Activated B cell treated with CpG ODN at 0.5 μM for 24 hours (primary cell): ENCODE data around the gene MTCH2. TPM values are rescaled to one million over a fixed set of nuclear protein-coding genes. Genes with fewer than 3 reads are reported as not detected.

Experiments used
- ATAC-seq: fragments of 200-7000 bp; cut with Tn5 transposase; one replicate; pipeline ENCODE4 v1.10.0; 2021; ENCODE audit warnings: low read depth, mild to moderate bottlenecking, moderate library complexity
- CTCF ChIA-PET: fragments of 350-600 bp; sonication (Branson Sonifier 250); formaldehyde crosslinking; loops from one replicate; lab custom pipeline; 2021; ENCODE audit warnings: antibody characterized with exemption; lab: Charles Lee
- POLR2A ChIA-PET: fragments of 350-600 bp; sonication (Branson Sonifier 250); formaldehyde crosslinking; loops from one replicate; lab custom pipeline; 2021; ENCODE audit warnings: antibody characterized with exemption; lab: Charles Lee
- DNase-seq: peaks from one replicate; pipeline ENCODE4 v3.0.0; 2022
- H3K27ac Mint-ChIP-seq: one replicate; pipeline ENCODE4 v1.8.0; 2020; ENCODE audit warnings: mixed read lengths
- H3K27me3 Mint-ChIP-seq: one replicate; pipeline ENCODE4 v1.8.0; 2021; ENCODE audit warnings: mixed read lengths
- H3K36me3 Mint-ChIP-seq: one replicate; pipeline ENCODE4 v1.8.0; 2021; ENCODE audit warnings: low read depth, mixed read lengths
- H3K4me1 Mint-ChIP-seq: one replicate; pipeline ENCODE4 v1.8.0; 2021; ENCODE audit warnings: mixed read lengths
- H3K4me3 Mint-ChIP-seq: one replicate; pipeline ENCODE4 v1.8.0; 2020; ENCODE audit warnings: mild to moderate bottlenecking, mixed read lengths
- H3K9me3 Mint-ChIP-seq: one replicate; pipeline ENCODE4 v1.8.0; 2020; ENCODE audit warnings: mixed read lengths
- intact Hi-C: fragments of 100-400 bp; cut with micrococcal nuclease; formaldehyde crosslinking; loops from one replicate; pipeline ENCODE4 v1.15.1; 2024
- total RNA-seq: library from RNA; stranded (reverse); gene quantifications from 2 replicates; pipeline ENCODE4 v1.2.3, GENCODE V29; 2022
- TF ChIP-seq, protein P1 (sequence below): fragments of 200-600 bp; IDR thresholded peaks from one replicate; pipeline ENCODE4 v1.8.0; 2022; ENCODE audit warnings: antibody characterized with exemption, mild to moderate bottlenecking

MTCH2 gene
- total RNA-seq, 1 donor from 2014 or later, result 73.3 TPM

DNA sequence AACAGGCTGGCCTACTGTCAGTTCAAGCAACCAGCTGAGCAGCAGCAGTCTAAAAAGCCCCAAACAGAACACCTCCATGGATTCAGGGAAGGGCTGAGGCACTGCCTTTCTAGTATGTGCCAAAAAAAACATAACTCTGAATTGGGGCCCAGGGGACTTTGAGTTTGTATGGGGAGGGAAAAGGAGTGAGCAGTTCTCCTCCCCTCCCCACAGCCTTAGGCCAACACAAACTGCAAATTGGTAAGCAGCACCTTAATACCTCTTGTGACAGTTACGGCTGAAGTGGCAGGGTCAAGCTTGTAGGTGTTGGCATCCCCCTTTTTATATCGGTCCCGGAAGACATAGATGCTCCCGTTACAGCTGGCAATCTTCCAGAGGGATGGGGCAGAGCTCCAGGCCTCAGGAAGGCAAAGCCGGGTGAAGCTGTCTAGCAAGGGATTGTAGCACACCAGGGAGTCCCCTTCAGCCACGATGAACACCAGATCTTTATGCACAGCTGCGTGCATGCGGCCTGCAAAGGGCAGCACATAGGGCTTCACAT, 69.6 kb downstream of the MTCH2 start:
- ChIA-PET CTCF (no interaction called here), POLR2A (no interaction called here)
- TF ChIP-seq, protein P1, sequence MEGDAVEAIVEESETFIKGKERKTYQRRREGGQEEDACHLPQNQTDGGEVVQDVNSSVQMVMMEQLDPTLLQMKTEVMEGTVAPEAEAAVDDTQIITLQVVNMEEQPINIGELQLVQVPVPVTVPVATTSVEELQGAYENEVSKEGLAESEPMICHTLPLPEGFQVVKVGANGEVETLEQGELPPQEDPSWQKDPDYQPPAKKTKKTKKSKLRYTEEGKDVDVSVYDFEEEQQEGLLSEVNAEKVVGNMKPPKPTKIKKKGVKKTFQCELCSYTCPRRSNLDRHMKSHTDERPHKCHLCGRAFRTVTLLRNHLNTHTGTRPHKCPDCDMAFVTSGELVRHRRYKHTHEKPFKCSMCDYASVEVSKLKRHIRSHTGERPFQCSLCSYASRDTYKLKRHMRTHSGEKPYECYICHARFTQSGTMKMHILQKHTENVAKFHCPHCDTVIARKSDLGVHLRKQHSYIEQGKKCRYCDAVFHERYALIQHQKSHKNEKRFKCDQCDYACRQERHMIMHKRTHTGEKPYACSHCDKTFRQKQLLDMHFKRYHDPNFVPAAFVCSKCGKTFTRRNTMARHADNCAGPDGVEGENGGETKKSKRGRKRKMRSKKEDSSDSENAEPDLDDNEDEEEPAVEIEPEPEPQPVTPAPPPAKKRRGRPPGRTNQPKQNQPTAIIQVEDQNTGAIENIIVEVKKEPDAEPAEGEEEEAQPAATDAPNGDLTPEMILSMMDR, result no peak
- Mint-ChIP-seq H3K4me1 (peaks cover 12% of the 10 kb centered on the region), H3K27me3 (no peaks in the 10 kb centered on the region), H3K36me3 (peaks cover 63% of the 10 kb centered on the region), H3K27ac (no peak overlapping the region), H3K9me3 (no peaks in the 10 kb centered on the region), H3K4me3 (no peak overlapping the region)
- ATAC-seq, result no peak
- no peak for DNase-seq
- intact Hi-C loops, result no loop called here

DNA sequence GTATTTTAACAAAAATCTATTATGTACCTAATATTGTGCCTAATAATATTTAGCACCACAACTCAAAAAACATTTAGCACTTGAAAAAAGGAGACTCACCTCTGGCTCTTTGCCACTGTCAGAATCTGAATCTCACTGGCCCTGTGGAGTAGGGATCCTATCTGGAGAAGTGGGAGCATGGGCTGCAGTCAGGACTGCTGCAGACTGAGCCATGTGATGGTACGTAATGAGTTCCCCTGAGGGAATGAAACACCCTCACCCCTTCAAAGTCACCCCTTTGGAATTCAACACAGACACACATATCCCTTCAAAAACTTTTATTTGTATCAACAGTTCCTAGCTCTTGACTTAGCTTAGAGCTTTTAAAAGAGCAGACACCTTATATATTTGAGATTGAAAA, 70.5 kb downstream of the MTCH2 start:
- intact Hi-C loops, result no loop called here
- Mint-ChIP-seq H3K4me3 (no peak overlapping the region), H3K4me1 (peaks cover 4% of the 10 kb centered on the region), H3K36me3 (peaks cover 58% of the 10 kb centered on the region), H3K27ac (no peak overlapping the region), H3K9me3 (no peaks in the 10 kb centered on the region), H3K27me3 (no peaks in the 10 kb centered on the region)
- ATAC-seq (no peak), DNase-seq (no peak)
- ChIA-PET CTCF (no interaction called here), POLR2A (no interaction called here)
- TF ChIP-seq, protein P1, result no peak

DNA sequence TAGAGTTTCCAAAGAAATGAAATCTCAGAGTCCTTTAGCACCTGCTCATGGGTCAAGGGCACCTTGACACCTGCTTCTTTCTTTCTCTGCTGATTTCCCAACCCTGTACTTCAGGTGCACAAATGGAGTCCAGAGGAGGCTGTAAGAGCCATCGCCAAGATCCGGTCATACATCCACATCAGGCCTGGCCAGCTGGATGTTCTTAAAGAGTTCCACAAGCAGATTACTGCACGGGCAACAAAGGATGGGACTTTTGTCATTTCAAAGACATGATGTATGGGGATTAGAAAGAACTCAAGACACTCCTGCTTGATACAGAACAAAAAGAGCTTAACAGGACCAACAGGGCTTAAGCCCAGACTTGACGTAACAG, 71.0 kb downstream of the MTCH2 start:
- DNase-seq (no peak), ATAC-seq (no peak)
- Mint-ChIP-seq H3K9me3 (no peaks in the 10 kb centered on the region), H3K4me3 (no peak overlapping the region), H3K27me3 (no peaks in the 10 kb centered on the region), H3K36me3 (peaks cover 54% of the 10 kb centered on the region), H3K4me1 (peaks cover 8% of the 10 kb centered on the region), H3K27ac (no peak overlapping the region)
- POLR2A ChIA-PET, result no interaction called here
- TF ChIP-seq, protein P1, result no peak
- intact Hi-C loops, result no loop called here
- CTCF ChIA-PET, result no interaction called here

DNA sequence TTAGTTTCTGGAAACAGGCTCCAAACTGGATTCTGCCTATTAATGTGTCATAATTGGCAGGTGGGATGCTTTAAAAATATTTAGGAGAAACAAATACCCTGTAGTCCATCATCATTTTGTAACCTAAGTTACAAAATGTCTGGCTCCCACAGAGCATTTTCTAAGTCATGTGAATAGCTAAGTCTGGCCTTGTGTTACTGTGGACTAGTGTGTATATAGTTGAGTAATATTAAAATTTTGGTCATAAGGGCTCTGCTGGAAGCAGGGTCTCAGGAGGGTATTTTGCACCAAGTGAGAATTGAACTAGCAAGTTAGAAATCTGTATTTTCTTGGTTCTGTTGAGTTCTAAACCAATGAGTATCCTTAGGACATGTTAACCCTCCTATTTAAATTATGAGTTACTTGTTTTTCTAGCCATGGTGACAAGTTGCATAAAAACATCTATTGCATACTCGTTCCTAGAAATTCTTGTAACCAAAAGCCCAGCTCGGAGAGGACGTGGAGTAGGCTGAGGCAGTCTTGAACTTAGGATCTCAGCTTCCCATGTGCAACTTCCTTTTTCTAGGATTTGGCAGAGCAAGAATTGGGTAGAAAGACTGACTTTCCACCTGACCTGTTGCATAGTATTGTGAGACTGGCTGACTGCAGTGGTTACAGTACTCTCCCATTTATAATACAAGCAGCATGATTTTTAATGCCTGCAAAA, 71.6 kb downstream of the MTCH2 start:
- Mint-ChIP-seq H3K4me3 (no peak overlapping the region), H3K27ac (no peak overlapping the region), H3K36me3 (peaks cover 51% of the 10 kb centered on the region), H3K4me1 (peaks cover 10% of the 10 kb centered on the region), H3K27me3 (no peaks in the 10 kb centered on the region), H3K9me3 (no peaks in the 10 kb centered on the region)
- intact Hi-C loops, result no loop called here
- ATAC-seq, result no peak
- no peak for DNase-seq
- POLR2A ChIA-PET, result no interaction called here
- CTCF ChIA-PET, result interaction anchor here (0.7 kb wide), 1 partner anchor 16 kb away, joined by 4 read pairs; no protein-coding TSS in a partner anchor
- TF ChIP-seq, protein P1, result no peak

DNA sequence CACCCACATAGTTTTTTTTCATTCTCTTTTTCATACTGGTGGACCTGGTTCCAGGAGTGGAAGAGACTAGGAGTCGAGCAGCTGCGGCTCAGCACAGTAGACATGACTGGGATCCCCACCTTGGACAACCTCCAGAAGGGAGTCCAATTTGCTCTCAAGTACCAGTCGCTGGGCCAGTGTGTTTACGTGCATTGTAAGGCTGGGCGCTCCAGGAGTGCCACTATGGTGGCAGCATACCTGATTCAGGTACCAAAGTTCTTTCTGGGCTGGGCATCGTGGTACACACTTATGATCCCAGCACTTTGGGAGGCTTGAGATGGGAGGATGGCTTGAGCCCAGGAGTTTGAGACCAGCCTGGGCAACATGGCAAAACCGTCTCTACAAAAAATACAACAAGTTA, 72.7 kb downstream of the MTCH2 start:
- DNase-seq (no peak), ATAC-seq (no peak)
- TF ChIP-seq, protein P1, result no peak
- H3K36me3 Mint-ChIP-seq, result peaks cover 45% of the 10 kb centered on the region
- intact Hi-C loops, result no loop called here
- CTCF ChIA-PET, result no interaction called here
- no peak overlapping the region for H3K27ac Mint-ChIP-seq
- no peak overlapping the region for H3K4me3 Mint-ChIP-seq
- H3K4me1 Mint-ChIP-seq, result peaks cover 15% of the 10 kb centered on the region
- H3K9me3 Mint-ChIP-seq, result no peaks in the 10 kb centered on the region
- POLR2A ChIA-PET, result interaction anchor here (0.7 to 1.1 kb wide), 2 partner anchors 9 kb away, joined by 4 read pairs; partner anchors contain the start of genes KBTBD4 and NDUFS3
- no peaks in the 10 kb centered on the region for H3K27me3 Mint-ChIP-seq

Other genes starting within 250 kb of the MTCH2 start
- gene SLC39A13, start 234.0 kb downstream of the MTCH2 start, total RNA-seq, result 27.5 and 28.2 TPM in 2 replicates
- gene PSMC3, start 216.1 kb downstream of the MTCH2 start, total RNA-seq, result 101 and 126 TPM in 2 replicates
- 1.1 and 3.5 TPM in 2 replicates for gene RAPSN, start 193.4 kb downstream of the MTCH2 start, total RNA-seq
- 129 and 136 TPM in 2 replicates for gene CELF1, start 89.4 kb downstream of the MTCH2 start, total RNA-seq
- gene PTPMT1, start 77.0 kb downstream of the MTCH2 start, total RNA-seq, result 27.1 and 32.8 TPM in 2 replicates
- 19.5 and 20.4 TPM in 2 replicates for gene KBTBD4, start 63.6 kb downstream of the MTCH2 start, total RNA-seq
- gene NDUFS3, start 63.5 kb downstream of the MTCH2 start, total RNA-seq, result 95.9 and 102 TPM in 2 replicates
- gene FAM180B, start 55.9 kb downstream of the MTCH2 start, total RNA-seq, result 0.16 TPM in 1 of 2 replicates, not detected in the other
- gene C1QTNF4, start 48.1 kb downstream of the MTCH2 start, total RNA-seq, result not detected in 2 replicates
- 7.0 and 8.2 TPM in 2 replicates for gene AGBL2, start 72.8 kb upstream of the MTCH2 start, total RNA-seq
- gene FNBP4, start 124.8 kb upstream of the MTCH2 start, total RNA-seq, result 204 and 233 TPM in 2 replicates
- gene NUP160, start 205.8 kb upstream of the MTCH2 start, total RNA-seq, result 53.2 and 70.8 TPM in 2 replicates